ENCODE results near the gene RNFT2. TPM values are rescaled to one million over a fixed set of nuclear protein-coding genes. Genes with fewer than 3 reads are reported as not detected.

RNFT2 gene
- total and polyA plus RNA-seq, 2 donors = 4.4 to 9.7 TPM

GRCh38 chr12:116790066-116790465 is 52.0 kb downstream of the RNFT2 start:
- Histone ChIP-seq H3K27me3 (ENCODE audit: control insufficient read depth in 2 of 2, insufficient read depth in 1 of 2, low read length in 1 of 2) (no peaks in the 10 kb centered on the region), H3K27ac (ENCODE audit: low read depth in 1 of 2, low read length in 1 of 2) (no peak overlapping the region), H3K4me3 (ENCODE audit: low read length in 2 of 2) (no peak overlapping the region), H3K4me1 (ENCODE audit: control insufficient read depth in 2 of 2, insufficient read depth in 2 of 2, low read length in 2 of 2) (no peaks in the 10 kb centered on the region), H3K9me3 (ENCODE audit: control insufficient read depth in 2 of 2, insufficient read depth in 1 of 2, low read length in 1 of 2) (peaks cover 0 to 4% of the 10 kb centered on the region in 2 donors), H3K36me3 (ENCODE audit: control insufficient read depth in 2 of 2, insufficient read depth in 2 of 2, low read length in 1 of 2) (peaks cover 0 to 3% of the 10 kb centered on the region in 2 donors)
- 97% methylated on average over 1 of the region's 1 CpG for WGBS
- no peak for DNase-seq (ENCODE audit: low read depth in 6 of 9, low spot score in 9 of 9)

- DNase-seq (ENCODE audit: low read depth in 6 of 9, low spot score in 9 of 9) = no peak
- Histone ChIP-seq H3K4me3 (ENCODE audit: low read length in 2 of 2) (no peak overlapping the region), H3K27me3 (ENCODE audit: control insufficient read depth in 2 of 2, insufficient read depth in 1 of 2, low read length in 1 of 2) (no peaks in the 10 kb centered on the region), H3K36me3 (ENCODE audit: control insufficient read depth in 2 of 2, insufficient read depth in 2 of 2, low read length in 1 of 2) (no peaks in the 10 kb centered on the region), H3K27ac (ENCODE audit: low read depth in 1 of 2, low read length in 1 of 2) (no peak overlapping the region), H3K9me3 (ENCODE audit: control insufficient read depth in 2 of 2, insufficient read depth in 1 of 2, low read length in 1 of 2) (peaks cover 0 to 2% of the 10 kb centered on the region in 2 donors), H3K4me1 (ENCODE audit: control insufficient read depth in 2 of 2, insufficient read depth in 2 of 2, low read length in 2 of 2) (no peaks in the 10 kb centered on the region)
- 96% methylated on average over 10 of the region's 10 CpGs for WGBS
Observed at GRCh38 chr12:116792403-116792802, 54.3 kb downstream of the RNFT2 start.

GRCh38 chr12:116794725-116795124 is 56.6 kb downstream of the RNFT2 start:
- Histone ChIP-seq H3K4me3 (ENCODE audit: low read length in 2 of 2) (no peak overlapping the region), H3K36me3 (ENCODE audit: control insufficient read depth in 2 of 2, insufficient read depth in 2 of 2, low read length in 1 of 2) (peaks cover 7% of the 10 kb centered on the region in 2 donors), H3K27me3 (ENCODE audit: control insufficient read depth in 2 of 2, insufficient read depth in 1 of 2, low read length in 1 of 2) (no peaks in the 10 kb centered on the region), H3K9me3 (ENCODE audit: control insufficient read depth in 2 of 2, insufficient read depth in 1 of 2, low read length in 1 of 2) (peaks cover 8 to 25% of the 10 kb centered on the region in 2 donors), H3K4me1 (ENCODE audit: control insufficient read depth in 2 of 2, insufficient read depth in 2 of 2, low read length in 2 of 2) (no peaks in the 10 kb centered on the region), H3K27ac (ENCODE audit: low read depth in 1 of 2, low read length in 1 of 2) (no peak overlapping the region)
- 97% methylated on average over 4 of the region's 4 CpGs for WGBS
- no peak for DNase-seq (ENCODE audit: low read depth in 6 of 9, low spot score in 9 of 9)

GRCh38 chr12:116797885-116798284 is 59.8 kb downstream of the RNFT2 start:
- Histone ChIP-seq H3K4me1 (ENCODE audit: control insufficient read depth in 2 of 2, insufficient read depth in 2 of 2, low read length in 2 of 2) (peaks cover 0 to 25% of the 10 kb centered on the region in 2 donors), H3K36me3 (ENCODE audit: control insufficient read depth in 2 of 2, insufficient read depth in 2 of 2, low read length in 1 of 2) (peaks cover 7 to 11% of the 10 kb centered on the region in 2 donors), H3K27me3 (ENCODE audit: control insufficient read depth in 2 of 2, insufficient read depth in 1 of 2, low read length in 1 of 2) (no peaks in the 10 kb centered on the region), H3K9me3 (ENCODE audit: control insufficient read depth in 2 of 2, insufficient read depth in 1 of 2, low read length in 1 of 2) (peaks cover 8 to 36% of the 10 kb centered on the region in 2 donors), H3K27ac (ENCODE audit: low read depth in 1 of 2, low read length in 1 of 2) (no peak overlapping the region), H3K4me3 (ENCODE audit: low read length in 2 of 2) (no peak overlapping the region)
- DNase-seq (ENCODE audit: low read depth in 6 of 9, low spot score in 9 of 9) = no peak
- 97% methylated on average over 6 of the region's 6 CpGs for WGBS

GRCh38 chr12:116798719-116799118 is 60.6 kb downstream of the RNFT2 start:
- peaks cover 5 to 33% of the 10 kb centered on the region in 2 donors for H3K4me1 ChIP-seq (ENCODE audit: control insufficient read depth in 2 of 2, insufficient read depth in 2 of 2, low read length in 2 of 2)
- no peak overlapping the region for H3K27ac ChIP-seq (ENCODE audit: low read depth in 1 of 2, low read length in 1 of 2)
- peaks cover 7 to 11% of the 10 kb centered on the region in 2 donors for H3K36me3 ChIP-seq (ENCODE audit: control insufficient read depth in 2 of 2, insufficient read depth in 2 of 2, low read length in 1 of 2)
- 97% methylated on average over 4 of the region's 4 CpGs for WGBS
- H3K9me3 ChIP-seq (ENCODE audit: control insufficient read depth in 2 of 2, insufficient read depth in 1 of 2, low read length in 1 of 2) = peaks cover 8 to 38% of the 10 kb centered on the region in 2 donors
- no peak for DNase-seq (ENCODE audit: low read depth in 6 of 9, low spot score in 9 of 9)
- H3K27me3 ChIP-seq (ENCODE audit: control insufficient read depth in 2 of 2, insufficient read depth in 1 of 2, low read length in 1 of 2) = no peaks in the 10 kb centered on the region
- H3K4me3 ChIP-seq (ENCODE audit: low read length in 2 of 2) = no peak overlapping the region

GRCh38 chr12:116799955-116800354 is 61.8 kb downstream of the RNFT2 start:
- no peak for DNase-seq (ENCODE audit: low read depth in 6 of 9, low spot score in 9 of 9)
- Histone ChIP-seq H3K4me3 (ENCODE audit: low read length in 2 of 2) (no peak overlapping the region), H3K36me3 (ENCODE audit: control insufficient read depth in 2 of 2, insufficient read depth in 2 of 2, low read length in 1 of 2) (peaks cover 7 to 11% of the 10 kb centered on the region in 2 donors), H3K9me3 (ENCODE audit: control insufficient read depth in 2 of 2, insufficient read depth in 1 of 2, low read length in 1 of 2) (peaks cover 8 to 38% of the 10 kb centered on the region in 2 donors), H3K27me3 (ENCODE audit: control insufficient read depth in 2 of 2, insufficient read depth in 1 of 2, low read length in 1 of 2) (no peaks in the 10 kb centered on the region), H3K27ac (ENCODE audit: low read depth in 1 of 2, low read length in 1 of 2) (no peak overlapping the region), H3K4me1 (ENCODE audit: control insufficient read depth in 2 of 2, insufficient read depth in 2 of 2, low read length in 2 of 2) (peaks cover 14 to 45% of the 10 kb centered on the region in 2 donors)
- 81% methylated on average over 6 of the region's 6 CpGs for WGBS

- Histone ChIP-seq H3K4me1 (ENCODE audit: control insufficient read depth in 2 of 2, insufficient read depth in 2 of 2, low read length in 2 of 2) (peaks cover 24 to 55% of the 10 kb centered on the region in 2 donors), H3K4me3 (ENCODE audit: low read length in 2 of 2) (no peak overlapping the region), H3K36me3 (ENCODE audit: control insufficient read depth in 2 of 2, insufficient read depth in 2 of 2, low read length in 1 of 2) (peaks cover 7 to 11% of the 10 kb centered on the region in 2 donors), H3K27ac (ENCODE audit: low read depth in 1 of 2, low read length in 1 of 2) (peak overlapping the region in 1 of 2 donors; percentile 90), H3K27me3 (ENCODE audit: control insufficient read depth in 2 of 2, insufficient read depth in 1 of 2, low read length in 1 of 2) (no peaks in the 10 kb centered on the region), H3K9me3 (ENCODE audit: control insufficient read depth in 2 of 2, insufficient read depth in 1 of 2, low read length in 1 of 2) (peaks cover 8 to 38% of the 10 kb centered on the region in 2 donors)
- 92% methylated on average over 2 of the region's 2 CpGs for WGBS
- DNase-seq (ENCODE audit: low read depth in 6 of 9, low spot score in 9 of 9) = no peak
Observed at GRCh38 chr12:116800918-116801317, 62.8 kb downstream of the RNFT2 start.

- WGBS = 97% methylated on average over 3 of the region's 3 CpGs
- H3K9me3 ChIP-seq (ENCODE audit: control insufficient read depth in 2 of 2, insufficient read depth in 1 of 2, low read length in 1 of 2) = peaks cover 8 to 38% of the 10 kb centered on the region in 2 donors
- H3K36me3 ChIP-seq (ENCODE audit: control insufficient read depth in 2 of 2, insufficient read depth in 2 of 2, low read length in 1 of 2) = peaks cover 7 to 11% of the 10 kb centered on the region in 2 donors
- H3K4me1 ChIP-seq (ENCODE audit: control insufficient read depth in 2 of 2, insufficient read depth in 2 of 2, low read length in 2 of 2) = peaks cover 33 to 66% of the 10 kb centered on the region in 2 donors
- H3K4me3 ChIP-seq (ENCODE audit: low read length in 2 of 2) = no peak overlapping the region
- peak overlapping the region in 1 of 2 donors; percentile 90 for H3K27ac ChIP-seq (ENCODE audit: low read depth in 1 of 2, low read length in 1 of 2)
- DNase-seq (ENCODE audit: low read depth in 6 of 9, low spot score in 9 of 9) = no peak
- no peaks in the 10 kb centered on the region for H3K27me3 ChIP-seq (ENCODE audit: control insufficient read depth in 2 of 2, insufficient read depth in 1 of 2, low read length in 1 of 2)
Observed at GRCh38 chr12:116802018-116802417, 63.9 kb downstream of the RNFT2 start.

- Histone ChIP-seq H3K27me3 (ENCODE audit: control insufficient read depth in 2 of 2, insufficient read depth in 1 of 2, low read length in 1 of 2) (no peaks in the 10 kb centered on the region), H3K4me1 (ENCODE audit: control insufficient read depth in 2 of 2, insufficient read depth in 2 of 2, low read length in 2 of 2) (peaks cover 41 to 77% of the 10 kb centered on the region in 2 donors), H3K9me3 (ENCODE audit: control insufficient read depth in 2 of 2, insufficient read depth in 1 of 2, low read length in 1 of 2) (peaks cover 6 to 28% of the 10 kb centered on the region in 2 donors), H3K36me3 (ENCODE audit: control insufficient read depth in 2 of 2, insufficient read depth in 2 of 2, low read length in 1 of 2) (peaks cover 1 to 11% of the 10 kb centered on the region in 2 donors), H3K27ac (ENCODE audit: low read depth in 1 of 2, low read length in 1 of 2) (peak overlapping the region; percentile 82 to 90), H3K4me3 (ENCODE audit: low read length in 2 of 2) (no peak overlapping the region)
- DNase-seq (ENCODE audit: low read depth in 6 of 9, low spot score in 9 of 9) = peak in 7 of 9 donors; percentile 46 to 92 (median 83)
- 23% methylated on average over 7 of the region's 7 CpGs for WGBS
Observed at GRCh38 chr12:116803013-116803736, 65.1 kb downstream of the RNFT2 start.

Measured in thymus (tissue), 11 donors.